Endothelial cell of umbilical vein (primary cell): Measurements from ENCODE around the gene TFF3. TPM values are rescaled to one million over a fixed set of nuclear protein-coding genes. Genes with fewer than 3 reads are reported as not detected.

Source experiments
- BruUV-seq: library from RNA; stranded (reverse); fragments of 400-500 nt; replicated peaks from 2 replicates; lab custom pipeline; 2021; lab: Mats Ljungman, UMichigan
- CTCF ChIA-PET: fragments of 300-600, 350-600 bp; sonication (Branson Sonifier 250); formaldehyde crosslinking; loops from one replicate; lab custom pipeline; 2021; ENCODE audit warnings: antibody characterized with exemption, inconsistent platforms; lab: Charles Lee
- POLR2A ChIA-PET: fragments of 300-600, 350-600 bp; sonication (Branson Sonifier 250); formaldehyde crosslinking; loops from one replicate; lab custom pipeline; 2021; ENCODE audit warnings: antibody characterized with exemption, inconsistent platforms; lab: Charles Lee
- DNase-seq: peaks from one replicate; pipeline ENCODE4 v3.0.0-alpha.2; 2011; ENCODE audit warnings: low read depth, low spot score
- FAIRE-seq: peaks from 2 replicates; lab custom pipeline; 2011; peaks lifted over from hg19 to GRCh38; lab: Jason Lieb, UNC
- H2AFZ ChIP-seq: 2 replicates; pipeline ENCODE4 v1.6.0; 2012; ENCODE audit warnings: low read depth, low read length, control low read depth, inconsistent platforms
- H3K27ac ChIP-seq: 2 replicates; pipeline ENCODE4 v1.5.1; 2011; ENCODE audit warnings: low read depth, mild to moderate bottlenecking, control low read depth, low read length, moderate library complexity; ENCODE audit not compliant: insufficient read depth
- H3K27me3 ChIP-seq, 2 experiments: 2 replicates each; pipeline versions ENCODE4 v1.6.0 to v1.6.1; 2011; ENCODE audit warnings: low read length in 2 of 2, mixed read lengths in 1 of 2; ENCODE audit not compliant: control insufficient read depth in 2 of 2, insufficient read depth in 2 of 2
- H3K36me3 ChIP-seq, 2 experiments: 2 replicates in 1 of 2; 3 replicates in 1 of 2; pipeline ENCODE4 v1.5.1; 2011; ENCODE audit warnings: low read length in 2 of 2, mild to moderate bottlenecking in 1 of 2, moderate library complexity in 1 of 2; ENCODE audit not compliant: control insufficient read depth in 2 of 2, insufficient read depth in 2 of 2; ENCODE audit errors: extremely low read depth in 1 of 2
- H3K4me1 ChIP-seq: 3 replicates; pipeline ENCODE4 v1.5.1; 2011; ENCODE audit warnings: mild to moderate bottlenecking, low read length; ENCODE audit not compliant: control insufficient read depth, insufficient read depth; ENCODE audit errors: extremely low read depth
- H3K4me2 ChIP-seq: 2 replicates; pipeline ENCODE4 v1.6.1; 2011; ENCODE audit warnings: low read length, control low read depth, mixed read lengths; ENCODE audit not compliant: insufficient read depth
- H3K4me3 ChIP-seq, 3 experiments: fragments of 200-600 bp in 1 of 3; sonication (generic), shearing (Covaris generic) in 1 of 3; replicated peaks in 1 of 3; 2 replicates each; pipeline ENCODE4 v1.5.1; 2011 to 2016; ENCODE audit warnings: control low read depth in 3 of 3, low read length in 3 of 3, mild to moderate bottlenecking in 2 of 3, inconsistent platforms in 1 of 3, low read depth in 1 of 3, moderate library complexity in 1 of 3; ENCODE audit not compliant: insufficient read depth in 1 of 3
- H3K79me2 ChIP-seq: 2 replicates; pipeline ENCODE4 v1.6.0; 2012; ENCODE audit warnings: low read length, inconsistent platforms; ENCODE audit not compliant: control insufficient read depth, insufficient read depth
- H3K9ac ChIP-seq: replicated peaks from 2 replicates; pipeline ENCODE3; 2011; ENCODE audit warnings: low read length, control low read depth; ENCODE audit not compliant: insufficient read depth; ENCODE audit errors: extremely low read depth
- H3K9me1 ChIP-seq: replicated peaks from 3 replicates; pipeline ENCODE4 v1.6.0; 2011; ENCODE audit warnings: mild to moderate bottlenecking, low read length; ENCODE audit not compliant: control insufficient read depth, insufficient read depth; ENCODE audit errors: extremely low read depth
- H3K9me3 ChIP-seq: replicated peaks from 2 replicates; pipeline ENCODE4 v1.5.1; 2012; ENCODE audit warnings: low read length, inconsistent platforms; ENCODE audit not compliant: control insufficient read depth, insufficient read depth
- H4K20me1 ChIP-seq: replicated peaks from 2 replicates; pipeline ENCODE3; 2011; ENCODE audit warnings: mild to moderate bottlenecking, low read length; ENCODE audit not compliant: control insufficient read depth, insufficient read depth; ENCODE audit errors: extremely low read depth
- FOS ChIP-seq: IDR thresholded peaks from 2 replicates; pipeline ENCODE4 v1.6.1; 2011; ENCODE audit warnings: mild to moderate bottlenecking, low read length, moderate library complexity, borderline replicate concordance; ENCODE audit not compliant: insufficient read depth
- GATA2 ChIP-seq: IDR thresholded peaks from 2 replicates; pipeline ENCODE4 v1.7.0; 2011; ENCODE audit warnings: low read depth, mild to moderate bottlenecking, moderate library complexity, mixed read lengths, low read length; ENCODE audit not compliant: insufficient read length, insufficient read depth
- JUN ChIP-seq: IDR thresholded peaks from 2 replicates; pipeline ENCODE4 v1.6.1; 2011; ENCODE audit warnings: borderline replicate concordance, low read depth; ENCODE audit not compliant: insufficient read length, insufficient read depth
- MAX ChIP-seq: IDR thresholded peaks from 2 replicates; pipeline ENCODE4 v1.6.1; 2011; ENCODE audit not compliant: insufficient read depth, insufficient read length
- MYC ChIP-seq: IDR thresholded peaks from one replicate; pipeline ENCODE4 v1.6.1; 2011; ENCODE audit warnings: mild to moderate bottlenecking, low read depth, low read length
- POLR2A ChIP-seq: IDR thresholded peaks from 2 replicates; pipeline ENCODE4 v1.6.1; 2012; ENCODE audit warnings: low read depth, mild to moderate bottlenecking, control low read depth, low read length
- dilution Hi-C: fragments of 300-500 bp; cut with MboI; formaldehyde crosslinking; loops from one replicate; pipeline ENCODE4 v1.15.0; 2019; ENCODE audit warnings: low sequenced_read_pairs; ENCODE audit not compliant: extremely low pct_ligation_motif_present
- intact Hi-C: fragments of 100-400 bp; cut with micrococcal nuclease; formaldehyde crosslinking; loops from one replicate; pipeline ENCODE4 v1.10.0; 2022
- polyA plus RNA-seq, 4 experiments: library from polyadenylated mRNA; depleted of rRNA in 3 of 4; stranded (reverse) in 3 of 4; unstranded in 1 of 4; fragments of >200 nt; gene quantifications; 2 replicates each; pipeline versions ENCODE4 v1.2.1 to v1.2.3, GENCODE V29; 2011 to 2012; ENCODE audit warnings: missing spikeins in 1 of 4
- total RNA-seq: library from RNA; stranded (reverse); gene quantifications from 2 replicates; pipeline ENCODE4 v1.2.3, GENCODE V29; 2021
- TF ChIP-seq, protein P1 (sequence below), 2 donors: IDR thresholded peaks; 1 replicate in 1 of 2; 2 replicates in 1 of 2; pipeline ENCODE4 v1.5.1; 2011; ENCODE audit warnings: low read length in 2 of 2, mild to moderate bottlenecking in 2 of 2, moderate library complexity in 2 of 2, control low read depth in 1 of 2, inconsistent platforms in 1 of 2, low read depth in 1 of 2; ENCODE audit not compliant: insufficient read depth in 1 of 2; ENCODE audit errors: extremely low read depth in 1 of 2

Gene TFF3
- total and polyA plus RNA-seq, 2 donors (not counting 3 experiments of a cell fraction or from before 2014, with no cell fraction given), result 0.93 to 1.8 TPM

GRCh38 chr21:42301371-42302075 lies 13.7 kb downstream of the TFF3 start:
- no peak overlapping the region for H2AFZ ChIP-seq
- BruUV-seq, result no TSS peak
- H3K4me1 ChIP-seq, result peaks cover 10% of the 10 kb centered on the region
- H4K20me1 ChIP-seq, result no peaks in the 10 kb centered on the region
- no peak overlapping the region for H3K9ac ChIP-seq
- POLR2A ChIA-PET, result no interaction called here
- no peak for FAIRE-seq
- H3K9me1 ChIP-seq, result no peaks in the 10 kb centered on the region
- CTCF ChIA-PET, result interaction anchor here (0.8 to 2.4 kb wide), 6 partner anchors 9 to 156 kb away, joined by 3 to 18 read pairs (median 4); no protein-coding TSS in a partner anchor
- dilution Hi-C loops, result no loop called here
- no peaks in the 10 kb centered on the region for H3K9me3 ChIP-seq
- no peaks in the 10 kb centered on the region for H3K36me3 ChIP-seq
- intact Hi-C loops, result loop anchor here (1.0 to 2.0 kb wide), 2 partner anchors 73 to 156 kb away; no protein-coding TSS in a partner anchor
- H3K79me2 ChIP-seq, result no peaks in the 10 kb centered on the region
- DNase-seq, result no peak
- no peak overlapping the region for H3K27ac ChIP-seq
- H3K4me2 ChIP-seq, result no peak overlapping the region
- no peak overlapping the region for H3K4me3 ChIP-seq
- no peak for TF ChIP-seq FOS
- TF ChIP-seq MAX, result peak; percentile 8
- TF ChIP-seq MYC, result no peak
- TF ChIP-seq JUN, result no peak
- no peak for TF ChIP-seq POLR2A
- TF ChIP-seq, protein P1, sequence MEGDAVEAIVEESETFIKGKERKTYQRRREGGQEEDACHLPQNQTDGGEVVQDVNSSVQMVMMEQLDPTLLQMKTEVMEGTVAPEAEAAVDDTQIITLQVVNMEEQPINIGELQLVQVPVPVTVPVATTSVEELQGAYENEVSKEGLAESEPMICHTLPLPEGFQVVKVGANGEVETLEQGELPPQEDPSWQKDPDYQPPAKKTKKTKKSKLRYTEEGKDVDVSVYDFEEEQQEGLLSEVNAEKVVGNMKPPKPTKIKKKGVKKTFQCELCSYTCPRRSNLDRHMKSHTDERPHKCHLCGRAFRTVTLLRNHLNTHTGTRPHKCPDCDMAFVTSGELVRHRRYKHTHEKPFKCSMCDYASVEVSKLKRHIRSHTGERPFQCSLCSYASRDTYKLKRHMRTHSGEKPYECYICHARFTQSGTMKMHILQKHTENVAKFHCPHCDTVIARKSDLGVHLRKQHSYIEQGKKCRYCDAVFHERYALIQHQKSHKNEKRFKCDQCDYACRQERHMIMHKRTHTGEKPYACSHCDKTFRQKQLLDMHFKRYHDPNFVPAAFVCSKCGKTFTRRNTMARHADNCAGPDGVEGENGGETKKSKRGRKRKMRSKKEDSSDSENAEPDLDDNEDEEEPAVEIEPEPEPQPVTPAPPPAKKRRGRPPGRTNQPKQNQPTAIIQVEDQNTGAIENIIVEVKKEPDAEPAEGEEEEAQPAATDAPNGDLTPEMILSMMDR (IDR thresholded peaks at IDR 0.05; ENCODE audit: extremely low read depth in 1 of 2, insufficient read depth in 1 of 2, low read depth in 1 of 2, low read length in 2 of 2), result no peak
- no peak for TF ChIP-seq GATA2
- H3K27me3 ChIP-seq, result no peaks in the 10 kb centered on the region
